Measurements from ENCODE around the gene ASIC4.

- TF ChIP-seq CTCF (conservative IDR thresholded peaks at IDR 0.05; ENCODE audit: low read length): no peak
- no peak for TF ChIP-seq EZH2phosphoT487 (IDR thresholded peaks at IDR 0.05; ENCODE audit: borderline replicate concordance, low read depth, low read length)
Observed at GRCh38 chr2:219497495-219498279, 16.6 kb upstream of the ASIC4 start.

Measured in OCI-LY7 (cell line).